HG03354 (cell line): Measurements from ENCODE around the gene FHAD1.

Experiments used
- ATAC-seq: cut with Tn5 transposase; IDR thresholded peaks from one replicate; pipeline ENCODE4 v1.9.1; 2021; ENCODE audit warnings: mild to moderate bottlenecking; ENCODE audit not compliant: unreplicated experiment, poor library complexity, severe bottlenecking

The FHAD1 gene

GRCh38 chr1:15246960-15247614 is at the start of gene FHAD1:
FHAD1 (plus strand) TSS chr1:15247223; CDS start chr1:15251785, 4,562 bp downstream.
- peak; percentile 48 for ATAC-seq

- no peak for ATAC-seq
Measured at GRCh38 chr1:15197591-15198447, 49.2 kb upstream of the FHAD1 start.

GRCh38 chr1:15198684-15199083 is 48.3 kb upstream of the FHAD1 start:
- ATAC-seq, result no peak

GRCh38 chr1:15201221-15201620 is 45.8 kb upstream of the FHAD1 start:
- ATAC-seq, result no peak

GRCh38 chr1:15201849-15202551 is 45.0 kb upstream of the FHAD1 start:
- ATAC-seq, result no peak

GRCh38 chr1:15204931-15205330 is 42.1 kb upstream of the FHAD1 start:
- ATAC-seq, result no peak

GRCh38 chr1:15205586-15206346 is 41.3 kb upstream of the FHAD1 start:
- no peak for ATAC-seq

GRCh38 chr1:15206418-15207030 is 40.5 kb upstream of the FHAD1 start:
- ATAC-seq, result no peak

- ATAC-seq, result no peak
Measured at GRCh38 chr1:15207031-15207828, 39.8 kb upstream of the FHAD1 start.

GRCh38 chr1:15207829-15208429 is 39.1 kb upstream of the FHAD1 start:
- no peak for ATAC-seq

GRCh38 chr1:15210651-15211375 is 36.2 kb upstream of the FHAD1 start:
- ATAC-seq, result no peak

- ATAC-seq, result no peak
Measured at GRCh38 chr1:15211424-15211823, 35.6 kb upstream of the FHAD1 start.

GRCh38 chr1:15212216-15212953 is 34.6 kb upstream of the FHAD1 start:
- ATAC-seq, result no peak

- ATAC-seq, result no peak
Measured at GRCh38 chr1:15212954-15213291, 34.1 kb upstream of the FHAD1 start.

- no peak for ATAC-seq
Measured at GRCh38 chr1:15213341-15213821, 33.6 kb upstream of the FHAD1 start.

GRCh38 chr1:15214527-15214926 is 32.5 kb upstream of the FHAD1 start:
- no peak for ATAC-seq

- ATAC-seq, result no peak
Measured at GRCh38 chr1:15215116-15215515, 31.9 kb upstream of the FHAD1 start.
